GM12878 (cell line): ENCODE measurements around the gene SLC4A5. TPM values are rescaled to one million over a fixed set of nuclear protein-coding genes. Genes with fewer than 3 reads are reported as not detected.

Source experiments
- ATAC-seq: fragments of 200-7000 bp; cut with Tn5 transposase; 3 replicates; pipeline ENCODE4 v1.9.1; 2020; ENCODE audit warnings: mild to moderate bottlenecking, moderate library complexity
- BruUV-seq: library from RNA; stranded (reverse); fragments of 400-500 nt; replicated peaks from 2 replicates; lab custom pipeline; 2021; lab: Mats Ljungman, UMichigan
- CTCF ChIA-PET: fragments of 300-600 bp; sonication (Branson Sonifier 250); formaldehyde crosslinking; extraction: SDS; loops from one replicate; lab custom pipeline; 2021; ENCODE audit warnings: inconsistent platforms; lab: Yijun Ruan, JAX
- POLR2A ChIA-PET: fragments of 350-600 bp; formaldehyde crosslinking; extraction: SDS; loops from one replicate; lab custom pipeline; 2021; ENCODE audit warnings: inconsistent platforms; lab: Charles Lee
- RAD21 ChIA-PET: fragments of 300-600 bp; sonication (Branson Sonifier 250); formaldehyde crosslinking; loops from one replicate; lab custom pipeline; 2023; ENCODE audit warnings: antibody characterized with exemption; ENCODE audit not compliant: unreplicated experiment; lab: Charles Lee
- SMC1A ChIA-PET: fragments of 300-600 bp; sonication (Branson Sonifier 250); formaldehyde crosslinking; loops from one replicate; lab custom pipeline; 2023; ENCODE audit not compliant: unreplicated experiment, uncharacterized antibody; lab: Charles Lee
- DNase-seq: peaks from one replicate; pipeline ENCODE4 v3.0.0-alpha.2; 2011; ENCODE audit warnings: low read depth, low spot score
- FAIRE-seq: peaks from 3 replicates; lab custom pipeline; 2011; peaks lifted over from hg19 to GRCh38; lab: Jason Lieb, UNC
- H2AFZ ChIP-seq: 2 replicates; pipeline ENCODE4 v1.6.0; 2011; ENCODE audit warnings: low read depth, low read length, control low read depth; ENCODE audit not compliant: control insufficient read depth
- H3K27ac ChIP-seq: 2 replicates; pipeline ENCODE4 v1.5.1; 2011; ENCODE audit warnings: control low read depth; ENCODE audit not compliant: control insufficient read depth, insufficient read depth
- H3K27me3 ChIP-seq, 2 experiments: replicated peaks in 1 of 2; 2 replicates each; pipeline versions ENCODE4 v1.6.0 to v1.6.1; 2011; ENCODE audit warnings: low read length in 1 of 2; ENCODE audit not compliant: control insufficient read depth in 2 of 2, insufficient read depth in 2 of 2
- H3K36me3 ChIP-seq, 2 experiments: 2 replicates each; pipeline ENCODE4 v1.5.1; 2011; ENCODE audit warnings: low read length in 1 of 2; ENCODE audit not compliant: control insufficient read depth in 2 of 2, insufficient read depth in 2 of 2
- H3K4me1 ChIP-seq: 2 replicates; pipeline ENCODE4 v1.6.1; 2011; ENCODE audit warnings: mild to moderate bottlenecking, low read length, moderate library complexity, mixed read lengths; ENCODE audit not compliant: control insufficient read depth, insufficient read depth
- H3K4me2 ChIP-seq: 2 replicates; pipeline ENCODE4 v1.6.0; 2011; ENCODE audit warnings: control low read depth; ENCODE audit not compliant: control insufficient read depth, insufficient read depth
- H3K4me3 ChIP-seq: fragments of 200-600 bp; sonication (generic); 2 replicates; pipeline ENCODE4 v1.5.1; 2016
- H3K79me2 ChIP-seq: 2 replicates; pipeline ENCODE4 v1.6.0; 2011; ENCODE audit warnings: low read length; ENCODE audit not compliant: control insufficient read depth, insufficient read depth
- H3K9ac ChIP-seq: 2 replicates; pipeline ENCODE4 v1.8.0; 2011; ENCODE audit warnings: low read length, control low read depth, mixed read lengths; ENCODE audit not compliant: control insufficient read depth, insufficient read depth
- H3K9me3 ChIP-seq: replicated peaks from 3 replicates; pipeline ENCODE4 v1.5.1; 2011; ENCODE audit warnings: mild to moderate bottlenecking, low read length; ENCODE audit not compliant: control insufficient read depth, insufficient read depth
- H4K20me1 ChIP-seq: 2 replicates; pipeline ENCODE4 v1.6.0; 2011; ENCODE audit not compliant: control insufficient read depth, insufficient read depth
- BHLHE40 ChIP-seq, 2 experiments: fragments of 450-650 bp in 1 of 2; IDR thresholded peaks; 2 replicates each; pipeline ENCODE4 v1.6.1; 2011 to 2017; ENCODE audit warnings: low read depth in 2 of 2, borderline replicate concordance in 1 of 2, improper control_type of control experiment in 1 of 2, low read length in 1 of 2, mild to moderate bottlenecking in 1 of 2
- CEBPB ChIP-seq, 2 experiments: fragments of 150-350 bp in 1 of 2; IDR thresholded peaks; 2 replicates each; pipeline ENCODE4 v1.6.1; 2012 to 2014; ENCODE audit warnings: low read depth in 2 of 2, low read length in 2 of 2, borderline replicate concordance in 1 of 2, inconsistent platforms in 1 of 2
- KLF5 ChIP-seq: fragments of 450-650 bp; IDR thresholded peaks from 2 replicates; pipeline ENCODE4 v1.6.1; 2014; ENCODE audit warnings: mild to moderate bottlenecking; ENCODE audit not compliant: partially characterized antibody
- MEF2B ChIP-seq: fragments of 450-650 bp; IDR thresholded peaks from 2 replicates; pipeline ENCODE4 v1.6.1; 2018; ENCODE audit warnings: mild to moderate bottlenecking, moderate library complexity; ENCODE audit not compliant: partially characterized antibody, poor library complexity, severe bottlenecking
- NFYA ChIP-seq: IDR thresholded peaks from 2 replicates; pipeline ENCODE4 v1.6.1; 2011; ENCODE audit warnings: low read depth, mild to moderate bottlenecking, low read length, improper control_type of control experiment, borderline replicate concordance
- NKRF ChIP-seq: fragments of 450-650 bp; conservative IDR thresholded peaks from 2 replicates; pipeline ENCODE4 v1.6.1; 2017; ENCODE audit warnings: mild to moderate bottlenecking, moderate library complexity
- NR2C1 ChIP-seq: fragments of 450-650 bp; IDR thresholded peaks from 2 replicates; pipeline ENCODE4 v1.6.1; 2017; ENCODE audit warnings: antibody characterized with exemption, mild to moderate bottlenecking, moderate library complexity
- RELB ChIP-seq: fragments of 450-650 bp; IDR thresholded peaks from 2 replicates; pipeline ENCODE4 v1.6.1; 2017; ENCODE audit warnings: low read depth, mild to moderate bottlenecking, moderate library complexity
- RFX5 ChIP-seq: IDR thresholded peaks from 2 replicates; pipeline ENCODE4 v1.6.1; 2011; ENCODE audit warnings: low read depth, low read length, improper control_type of control experiment
- SKIL ChIP-seq: fragments of 450-650 bp; IDR thresholded peaks from 2 replicates; pipeline ENCODE4 v1.6.1; 2017; ENCODE audit warnings: mild to moderate bottlenecking, low read depth, inconsistent platforms; ENCODE audit not compliant: poor library complexity, severe bottlenecking
- SRF ChIP-seq, 2 experiments: IDR thresholded peaks; 2 replicates each; pipeline ENCODE4 v1.6.1; 2011; ENCODE audit warnings: low read depth in 2 of 2, low read length in 2 of 2, mild to moderate bottlenecking in 1 of 2, moderate library complexity in 1 of 2
- ZSCAN29 ChIP-seq: fragments of 450-650 bp; IDR thresholded peaks from 2 replicates; pipeline ENCODE4 v1.6.1; 2017; ENCODE audit warnings: mild to moderate bottlenecking, moderate library complexity
- WGBS: methylation state at CpG from one replicate; pipeline ENCODE4 v1.1.6; 2016; ENCODE audit warnings: low lambda C conversion rate; ENCODE audit not compliant: insufficient replicate concordance, insufficient coverage; ENCODE audit errors: missing lambda C conversion rate; 5-methylcytosine and 5-hydroxymethylcytosine counted together
- in situ Hi-C: fragments of 300-500 bp; cut with MboI; formaldehyde crosslinking; loops from 9 replicates; pipeline ENCODE4 v1.14.3; 2018; ENCODE audit warnings: mixed read lengths
- intact Hi-C: fragments of 100-400 bp; cut with micrococcal nuclease; formaldehyde crosslinking; loops from one replicate; pipeline ENCODE4 v1.14.2; 2022; ENCODE audit not compliant: unreplicated experiment
- polyA plus RNA-seq, 11 experiments: library from polyadenylated mRNA; depleted of rRNA in 4 of 11; unstranded in 6 of 11; stranded (reverse) in 5 of 11; fragments of >200 nt; fragmentation: Nextera tagmentation in 4 of 11; fragmentation: Illumina TruSeq in 1 of 11; extraction: Ambion mirVana in 4 of 11; extraction: Trizol in 1 of 11; gene quantifications; 1 replicate in 1 of 11; 2 replicates in 10 of 11; pipeline versions ENCODE4 v1.2.1 to v1.2.3, GENCODE V29; 2011 to 2016; ENCODE audit warnings: inconsistent platforms in 2 of 11, missing spikeins in 2 of 11, low read depth in 1 of 11
- total RNA-seq, 4 experiments: library from RNA; depleted of rRNA in 3 of 4; stranded (reverse); fragments of >200 nt in 3 of 4; fragmentation: Illumina TruSeq in 1 of 4; extraction: Trizol in 1 of 4; gene quantifications; 2 replicates each; pipeline versions ENCODE4 v1.2.1 to v1.2.3, GENCODE V29; 2013 to 2021

The SLC4A5 gene
- total and polyA plus RNA-seq, 10 of the 15 experiments (the other 5 are each of a cell fraction or from before 2014, with no cell fraction given), result 0.15 to 4.7 (median 1.6) TPM

- SMC1A ChIA-PET, result interaction anchor here (1.4 to 1.6 kb wide), 2 partner anchors 11 to 25 kb away, joined by 4 read pairs; no protein-coding TSS in a partner anchor
- no peak for ATAC-seq
- in situ Hi-C loops, result no loop called here
Measured at GRCh38 chr2:74238879-74239278, 104.3 kb downstream of the SLC4A5 start.

More at GRCh38 chr2:74238879-74239278, 104.3 kb downstream of the SLC4A5 start:
- Histone ChIP-seq H2AFZ (no peak overlapping the region), H3K27me3 (no peaks in the 10 kb centered on the region), H3K4me1 (no peaks in the 10 kb centered on the region), H3K4me3 (no peak overlapping the region), H3K9ac (no peak overlapping the region), H4K20me1 (no peaks in the 10 kb centered on the region), H3K4me2 (no peak overlapping the region), H3K79me2 (no peaks in the 10 kb centered on the region), H3K9me3 (no peaks in the 10 kb centered on the region), H3K36me3 (no peaks in the 10 kb centered on the region), H3K27ac (no peak overlapping the region)
- no peak for TF ChIP-seq KLF5
- TF ChIP-seq RFX5, result no peak
- TF ChIP-seq NR2C1, result no peak
- TF ChIP-seq NKRF, result no peak
- no peak for TF ChIP-seq SKIL
- TF ChIP-seq RELB, result no peak
- TF ChIP-seq NFYA, result no peak
- TF ChIP-seq SRF (IDR thresholded peaks at IDR 0.05; ENCODE audit: low read depth in 2 of 2, low read length in 2 of 2), result no peak
- TF ChIP-seq CEBPB (IDR thresholded peaks at IDR 0.05; ENCODE audit: borderline replicate concordance in 1 of 2, low read depth in 2 of 2, low read length in 2 of 2), result no peak
- TF ChIP-seq BHLHE40 (IDR thresholded peaks at IDR 0.05; ENCODE audit: borderline replicate concordance in 1 of 2, low read depth in 2 of 2, low read length in 1 of 2), result no peak
- no peak for TF ChIP-seq MEF2B
- no peak for TF ChIP-seq ZSCAN29
- intact Hi-C loops, result loop anchor here (10.0 kb wide), 1 partner anchor 414 kb away; the partner anchor contains the start of gene STAMBP
- DNase-seq (no peak), FAIRE-seq (no peak)
- 63% methylated on average over 2 of the region's 2 CpGs for WGBS
- RAD21 ChIA-PET, result no interaction called here
- no TSS peak for BruUV-seq
- POLR2A ChIA-PET, result interaction anchor here (0.6 kb wide), 1 partner anchor 195 kb away, joined by 3 read pairs; no protein-coding TSS in a partner anchor
- CTCF ChIA-PET, result interaction anchor here (0.6 to 5.3 kb wide), 4 partner anchors 10 to 412 kb away, joined by 3 to 32 read pairs (median 4); no protein-coding TSS in a partner anchor
